HG03575 (cell line): ENCODE data around the gene LMO7.
"Not testable (repeated sequence)": the region's sequence is repeated elsewhere in the genome, so short reads cannot be mapped to it uniquely, and the experiment has no call there.

Experiments
- ATAC-seq: cut with Tn5 transposase; IDR thresholded peaks from one replicate; pipeline ENCODE4 v1.9.1; 2021; ENCODE audit not compliant: unreplicated experiment, insufficient number of reproducible peaks, low FRiP score; ENCODE audit errors: extremely low read depth

LMO7 gene

DNA sequence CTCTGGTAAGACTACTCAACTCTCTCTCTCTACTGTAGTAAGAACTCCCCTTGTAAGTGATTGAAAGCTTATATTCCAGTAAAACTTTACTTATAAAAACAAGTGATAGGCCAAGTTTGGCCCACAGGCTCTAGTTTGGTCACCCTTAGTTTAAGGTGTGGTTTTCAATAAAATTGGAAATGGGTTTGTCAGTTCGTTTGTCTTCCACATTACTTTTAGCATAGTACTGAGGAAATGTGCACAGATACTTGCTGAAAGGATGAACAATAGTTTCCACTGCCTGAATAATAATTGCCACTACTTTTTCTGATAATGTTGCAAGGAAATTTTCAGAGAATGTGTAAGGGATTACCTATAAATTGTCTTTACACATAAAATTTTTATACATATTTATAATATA lies 54.5 kb downstream of the LMO7 start:
- no peak for ATAC-seq

DNA sequence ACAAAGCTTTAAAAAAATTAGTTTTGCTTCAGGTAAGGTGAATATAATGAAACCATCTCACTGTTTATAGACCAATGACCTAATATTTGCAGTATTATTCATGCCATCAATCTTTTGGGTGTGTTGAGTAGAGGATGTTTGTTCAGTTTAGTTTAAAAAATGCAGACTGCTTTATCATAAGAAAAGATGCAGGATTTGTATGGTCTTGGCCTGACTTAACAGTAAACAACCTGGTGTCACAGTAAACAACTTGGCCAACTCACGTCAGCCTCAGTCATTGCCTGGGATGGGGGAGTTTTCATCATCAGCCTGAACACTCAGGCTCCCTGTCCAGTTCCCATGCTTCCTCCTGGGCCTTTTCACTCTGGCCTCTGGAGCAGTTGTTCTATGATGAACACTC lies 55.1 kb downstream of the LMO7 start:
- no peak for ATAC-seq

DNA sequence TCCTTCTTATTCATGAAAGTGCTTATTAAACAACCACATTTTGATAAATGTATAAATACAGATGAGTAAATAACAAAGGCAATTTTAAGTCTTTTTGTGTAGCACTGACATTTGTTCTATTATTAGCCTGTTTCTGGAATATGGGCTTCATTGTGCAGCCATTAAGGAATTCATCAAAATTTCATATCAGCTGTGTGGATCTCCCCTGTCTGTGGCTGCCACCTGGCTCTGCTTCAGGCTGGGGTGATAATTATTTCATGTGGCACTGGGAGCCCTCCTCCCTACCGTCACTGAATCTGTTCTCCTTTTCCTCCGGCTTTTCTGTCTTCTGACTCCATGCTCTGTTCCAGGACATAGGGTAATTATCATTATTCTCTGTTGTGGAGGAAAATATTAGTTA lies 57.1 kb downstream of the LMO7 start:
- ATAC-seq, result no peak

DNA sequence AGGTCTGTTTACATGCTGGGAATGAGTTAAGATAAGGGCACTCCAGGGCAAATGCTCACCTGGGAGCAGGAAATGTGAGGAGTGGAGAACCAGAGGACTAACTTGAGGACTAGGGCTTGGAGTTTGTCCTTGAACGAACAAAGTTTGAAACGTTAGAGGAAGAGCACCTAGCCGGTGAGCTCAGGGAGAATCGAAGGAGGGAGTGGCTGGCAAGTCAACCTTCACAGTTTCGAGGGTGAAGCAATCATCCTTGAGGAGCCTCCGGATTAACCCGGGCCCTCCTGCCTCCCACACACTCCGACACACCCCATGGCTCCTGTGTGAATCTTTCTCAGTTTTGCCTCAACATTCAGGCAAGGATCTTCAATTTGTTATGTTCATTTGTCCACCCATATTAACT lies 58.6 kb downstream of the LMO7 start:
- ATAC-seq, result no peak

DNA sequence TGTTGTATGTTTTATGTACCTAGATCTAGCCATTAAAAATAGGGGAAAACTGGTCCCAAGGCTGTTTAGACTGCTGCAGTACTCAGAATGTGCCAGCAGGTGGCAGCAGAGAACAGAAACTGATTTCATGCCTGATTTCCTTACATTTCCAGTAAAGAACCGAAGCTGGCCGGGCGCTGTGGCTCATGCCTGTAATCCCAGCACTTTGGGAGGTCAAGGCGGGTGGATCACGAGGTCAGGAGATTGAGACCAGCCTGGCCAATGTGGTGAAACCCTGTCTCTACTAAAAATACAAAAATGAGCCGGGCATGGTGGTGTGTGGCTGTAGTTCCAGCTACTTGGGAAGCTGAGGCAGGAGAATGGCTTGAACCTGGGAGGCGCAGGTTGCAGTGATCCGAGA lies 59.8 kb downstream of the LMO7 start:
- ATAC-seq, result not testable (repeated sequence)

DNA sequence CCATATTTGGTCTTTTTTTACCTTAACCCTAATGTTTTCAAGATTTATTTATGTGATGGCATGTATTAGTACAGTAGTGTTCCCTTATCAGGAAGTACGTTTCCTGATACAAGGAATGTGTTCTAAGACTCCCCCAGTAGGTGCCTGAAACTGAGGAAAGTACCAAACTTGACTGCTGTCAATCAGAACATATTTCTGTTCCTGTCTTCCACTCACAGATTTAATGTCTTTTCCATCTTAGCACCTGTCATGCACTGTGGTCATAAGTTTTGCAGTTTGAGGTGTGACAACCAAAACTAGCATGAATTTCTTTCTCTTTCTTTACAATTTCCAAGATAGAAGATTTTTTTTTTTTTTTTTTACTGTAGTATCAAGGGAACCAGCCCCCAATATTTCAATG lies 62.9 kb downstream of the LMO7 start:
- no peak for ATAC-seq

DNA sequence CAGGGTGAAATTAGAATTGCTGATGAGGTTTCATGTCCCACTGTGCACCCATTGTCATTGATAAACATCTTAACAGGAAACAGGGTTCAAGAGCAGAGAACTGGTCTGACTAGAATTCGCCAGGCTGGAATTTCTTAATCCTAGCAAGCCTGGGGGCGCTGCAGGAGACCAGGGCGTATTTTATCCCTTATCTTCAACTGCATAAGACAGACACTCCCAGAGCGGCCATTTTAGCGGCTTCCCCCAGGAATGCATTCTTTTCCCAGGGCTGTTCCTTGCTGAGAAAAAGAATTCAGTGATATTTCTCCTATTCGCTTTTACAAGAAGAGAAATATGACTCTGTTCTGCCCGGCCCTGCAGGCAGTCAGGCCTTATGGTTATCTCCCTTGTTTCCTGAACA lies 63.6 kb downstream of the LMO7 start:
- not testable (repeated sequence) for ATAC-seq

DNA sequence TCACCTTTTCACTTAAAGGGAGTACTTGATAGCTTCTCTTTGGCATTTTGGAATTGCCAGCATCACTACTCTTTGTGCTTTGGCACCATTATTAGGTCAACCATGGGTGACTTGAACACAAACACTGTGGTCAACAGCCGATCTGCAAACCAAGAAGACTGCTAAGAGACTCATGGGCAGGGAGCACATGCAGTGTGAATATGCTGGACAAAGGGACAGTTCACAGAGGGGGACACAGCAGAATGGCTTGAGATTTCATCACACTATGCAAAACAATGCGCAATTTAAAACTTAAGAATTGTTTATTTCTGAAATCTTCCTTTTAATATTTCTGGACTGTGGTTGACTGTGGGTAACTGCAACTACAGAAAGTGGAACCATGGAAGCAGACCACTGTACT lies 64.4 kb downstream of the LMO7 start:
- no peak for ATAC-seq

DNA sequence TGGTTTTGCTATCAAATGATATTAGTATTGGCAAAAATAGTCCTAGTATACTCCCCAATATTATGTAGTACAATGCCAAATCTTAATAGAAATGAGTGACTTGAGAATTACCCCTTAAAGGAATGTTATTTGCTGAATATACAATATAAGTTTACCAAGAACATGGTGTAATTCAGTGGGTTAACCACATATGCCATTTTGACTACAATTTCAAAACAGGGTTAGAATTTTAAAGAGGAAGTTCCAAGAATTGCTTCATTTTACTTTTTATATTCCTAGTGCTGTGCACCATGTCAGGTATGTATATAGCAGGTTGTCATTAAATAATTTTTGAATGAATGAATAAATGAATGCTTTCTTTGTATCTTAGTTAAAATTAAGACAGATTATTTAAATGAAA lies 66.3 kb downstream of the LMO7 start:
- ATAC-seq, result no peak

DNA sequence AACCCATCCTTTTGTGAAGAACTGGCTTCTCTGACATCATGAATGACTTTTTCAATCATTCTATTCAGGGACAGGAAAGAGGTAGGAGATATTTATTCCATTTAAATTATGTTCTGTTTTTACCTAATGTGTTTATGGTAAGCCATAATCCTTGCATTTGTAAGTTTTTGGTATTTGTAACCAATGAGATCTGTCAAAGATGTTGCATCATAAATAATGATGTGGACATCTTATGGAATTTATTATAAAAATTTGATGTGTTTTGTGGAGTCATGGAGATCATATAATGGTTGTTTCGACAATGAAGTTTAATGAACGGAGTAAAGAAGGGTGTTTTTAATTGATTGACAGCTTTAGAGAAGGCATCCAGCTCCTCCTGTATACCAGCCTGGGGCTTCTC lies 67.6 kb downstream of the LMO7 start:
- ATAC-seq, result no peak

DNA sequence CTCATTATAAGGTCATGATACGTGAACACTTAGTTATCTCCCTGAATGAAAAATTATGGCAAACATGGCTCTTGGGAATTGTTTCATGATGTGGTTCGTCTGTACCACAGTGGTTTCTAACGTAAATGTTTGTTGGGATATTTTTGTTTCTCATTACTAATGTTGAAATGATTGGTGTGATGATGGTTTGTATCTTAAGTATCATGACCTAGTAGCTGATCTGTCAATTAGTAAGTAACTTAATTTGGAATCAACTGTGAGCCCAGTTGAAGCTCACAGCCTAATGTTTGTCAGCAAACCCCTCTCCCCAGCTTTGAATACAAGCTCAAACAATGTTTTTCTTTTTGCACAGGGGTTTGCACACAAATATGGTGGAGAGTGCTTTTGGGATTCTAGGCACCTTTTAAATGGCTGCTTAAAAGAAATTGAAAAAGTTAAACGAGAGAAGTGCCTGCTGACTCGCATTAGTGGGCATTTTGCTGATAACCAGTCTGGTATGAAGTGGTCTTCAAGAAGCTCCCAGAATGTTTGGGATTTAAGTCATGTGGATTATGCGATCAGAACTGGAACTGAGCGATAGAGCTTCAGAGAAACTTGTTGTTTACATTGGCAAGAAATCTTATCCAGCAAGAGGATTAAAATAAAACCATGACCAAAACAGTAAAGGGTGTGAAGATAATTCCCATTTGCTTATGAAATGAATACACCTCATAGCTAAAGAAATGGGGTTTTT lies 68.2 kb downstream of the LMO7 start:
- no peak for ATAC-seq

DNA sequence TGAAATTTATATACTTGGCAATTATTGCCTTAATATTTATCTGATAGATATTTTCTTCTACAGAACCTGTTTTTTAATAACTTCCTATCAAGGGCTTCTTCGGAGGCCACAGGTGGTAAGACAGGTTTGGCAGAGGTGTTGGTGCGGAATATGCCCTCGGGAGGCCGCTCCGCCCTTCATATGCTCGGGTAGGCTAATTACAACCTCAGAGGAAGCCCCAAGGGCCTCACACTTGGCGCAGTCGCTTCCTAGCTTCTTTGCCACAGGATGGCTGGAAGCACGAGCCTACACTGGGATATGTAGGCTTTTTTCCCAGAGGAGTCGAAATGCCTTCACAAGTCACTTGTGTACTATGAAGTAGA lies 68.8 kb downstream of the LMO7 start:
- ATAC-seq, result no peak

DNA sequence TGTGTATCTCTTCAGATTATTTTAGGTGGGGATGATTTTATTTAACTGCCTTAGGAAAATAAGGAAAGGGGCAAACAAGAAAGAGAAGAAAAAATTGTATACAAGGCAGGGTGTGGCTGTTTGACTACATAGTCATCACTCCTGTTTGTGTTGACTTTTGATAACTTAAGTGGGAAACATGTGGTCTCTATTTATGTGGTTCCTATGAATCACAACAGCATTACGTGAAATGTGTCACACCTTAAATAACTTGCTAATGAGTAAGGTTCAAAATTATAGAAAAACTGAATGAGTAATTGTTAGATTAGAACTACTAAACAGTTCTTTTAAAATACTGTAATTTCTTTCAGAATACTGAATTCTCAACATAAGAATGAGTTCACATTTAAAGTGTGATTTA lies 69.3 kb downstream of the LMO7 start:
- no peak for ATAC-seq

DNA sequence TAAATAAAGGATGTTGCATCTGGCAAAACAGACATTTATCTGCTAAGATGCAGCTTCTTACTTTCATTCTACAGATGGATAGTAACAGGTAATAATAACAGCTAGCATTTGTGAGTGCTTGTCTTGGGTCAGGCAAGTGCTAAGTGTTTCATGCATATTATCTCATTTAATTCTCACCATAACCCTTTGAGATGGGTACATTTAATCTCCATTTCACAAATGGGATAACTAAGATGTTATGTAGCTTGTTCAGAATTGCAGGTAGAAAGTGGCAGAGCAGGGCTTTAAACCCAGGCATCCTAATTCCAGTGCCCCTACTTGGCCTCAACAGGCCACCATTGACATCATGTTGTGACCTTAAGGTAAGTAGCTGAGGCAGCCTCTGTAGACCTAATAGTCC lies 69.8 kb downstream of the LMO7 start:
- no peak for ATAC-seq

DNA sequence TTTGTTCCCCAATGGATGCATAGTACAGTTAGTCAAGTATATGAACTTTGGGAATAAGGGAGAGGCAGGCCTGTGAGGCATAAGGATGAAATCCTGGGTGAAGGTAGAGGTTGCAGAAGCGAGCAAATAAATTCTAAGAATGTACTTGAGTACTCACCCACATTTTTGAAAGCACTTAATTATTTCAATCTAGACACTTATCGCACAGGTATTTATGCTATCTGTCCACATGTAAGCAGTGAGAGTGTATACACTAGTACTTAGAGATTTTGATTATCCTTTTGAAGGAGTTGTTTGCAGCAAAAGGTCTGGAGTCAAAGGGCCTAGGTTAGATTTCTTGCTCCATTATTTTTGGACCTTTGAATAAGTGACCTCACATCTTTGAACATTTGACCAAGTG lies 77.7 kb downstream of the LMO7 start:
- no peak for ATAC-seq

DNA sequence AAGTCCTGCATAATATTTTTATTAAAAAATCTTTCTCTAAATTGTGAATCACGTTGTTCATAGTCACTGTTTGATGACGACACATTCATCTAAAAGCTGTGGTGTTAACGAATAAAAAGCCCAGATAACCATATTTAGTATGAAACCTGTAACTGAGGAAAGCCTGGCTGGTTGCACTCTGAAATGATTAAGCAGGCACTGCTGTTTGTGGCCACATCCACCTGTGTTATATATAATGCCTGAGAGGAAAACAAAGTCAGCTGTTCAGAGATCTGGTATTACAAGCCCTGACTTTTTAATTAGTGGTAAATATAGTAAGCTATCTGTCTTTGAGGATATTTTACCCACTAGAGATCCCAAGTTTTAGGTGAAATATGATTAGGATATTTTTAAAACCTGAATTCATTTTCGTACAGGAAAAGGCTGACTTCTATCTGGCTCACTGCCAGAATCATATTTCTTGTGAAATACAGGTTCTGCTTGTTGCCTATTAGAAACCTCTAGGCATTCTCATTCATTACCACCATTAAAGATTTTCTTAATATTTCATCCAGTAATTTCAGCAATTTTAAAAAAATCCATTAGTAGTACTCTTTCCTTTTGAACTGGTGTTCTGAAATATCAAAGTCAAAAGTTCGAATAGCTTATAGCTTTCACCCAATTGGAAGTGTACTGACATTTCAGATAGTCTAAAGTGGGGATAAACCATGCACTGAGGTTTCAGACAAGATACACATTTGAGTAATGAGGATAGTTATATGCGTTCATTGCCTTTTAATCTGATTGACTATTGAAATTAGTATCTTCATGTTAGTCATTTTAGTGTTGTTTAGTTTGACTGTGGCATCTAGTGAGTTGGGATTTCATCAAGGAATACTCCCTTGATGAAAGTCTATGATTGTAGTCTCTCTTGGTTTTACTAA lies 79.7 kb downstream of the LMO7 start:
- peak; percentile 91 for ATAC-seq

DNA sequence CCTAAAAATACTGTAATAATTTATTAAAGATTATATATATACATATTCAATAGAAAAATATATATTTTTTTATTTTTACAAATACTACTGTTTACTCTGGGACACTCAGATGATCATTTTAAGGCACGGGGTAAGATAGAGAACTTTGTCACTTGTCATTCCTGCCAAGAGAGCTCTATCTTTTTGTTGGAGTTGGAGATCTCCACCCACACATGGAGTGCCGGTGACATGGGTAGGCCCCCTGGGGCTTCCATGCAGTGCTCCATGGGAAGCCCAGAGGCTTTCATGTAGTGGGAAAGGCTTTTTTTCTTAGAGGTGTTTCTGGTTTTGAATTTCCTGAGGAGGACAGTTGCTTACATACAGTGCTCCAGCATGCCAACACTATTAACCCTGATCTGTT lies 81.4 kb downstream of the LMO7 start:
- no peak for ATAC-seq

DNA sequence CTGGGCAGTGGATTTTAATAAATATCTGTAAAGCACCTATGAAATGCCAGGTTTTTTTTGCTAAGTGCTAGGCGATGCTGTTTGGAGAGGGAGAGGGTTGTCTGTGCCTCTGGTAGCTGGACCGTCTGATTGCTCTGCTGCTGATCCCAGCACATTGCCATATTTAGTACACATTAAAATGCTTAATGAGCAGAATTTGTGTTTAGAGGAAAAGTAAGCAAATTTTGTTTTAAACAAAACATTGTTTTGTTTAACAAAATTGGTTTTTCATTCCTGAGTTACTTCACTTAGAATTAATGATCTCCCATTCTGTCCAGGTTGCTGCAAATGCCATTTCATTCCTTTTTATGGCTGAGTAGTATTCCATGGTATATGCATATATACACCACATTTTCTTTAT lies 85.2 kb downstream of the LMO7 start:
- no peak for ATAC-seq

DNA sequence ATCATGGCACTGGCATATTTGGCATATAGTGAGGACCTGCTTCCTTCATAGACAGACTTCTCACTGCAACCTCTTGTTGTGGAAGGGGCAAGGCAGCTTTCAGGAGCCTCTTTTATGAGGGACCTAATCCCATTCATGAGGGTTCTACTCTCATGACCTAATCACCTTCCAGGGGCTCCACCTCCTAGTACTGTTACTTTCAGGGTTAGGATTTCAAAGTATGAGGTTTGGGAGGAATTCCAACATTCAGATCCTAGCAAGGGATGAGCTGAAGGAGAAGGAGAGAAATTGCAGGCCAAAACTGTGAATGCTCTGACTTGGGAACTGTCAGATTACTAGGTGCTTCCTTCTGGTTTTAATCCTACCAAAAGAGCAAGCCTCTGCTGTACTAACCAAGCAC lies 87.8 kb downstream of the LMO7 start:
- no peak for ATAC-seq

DNA sequence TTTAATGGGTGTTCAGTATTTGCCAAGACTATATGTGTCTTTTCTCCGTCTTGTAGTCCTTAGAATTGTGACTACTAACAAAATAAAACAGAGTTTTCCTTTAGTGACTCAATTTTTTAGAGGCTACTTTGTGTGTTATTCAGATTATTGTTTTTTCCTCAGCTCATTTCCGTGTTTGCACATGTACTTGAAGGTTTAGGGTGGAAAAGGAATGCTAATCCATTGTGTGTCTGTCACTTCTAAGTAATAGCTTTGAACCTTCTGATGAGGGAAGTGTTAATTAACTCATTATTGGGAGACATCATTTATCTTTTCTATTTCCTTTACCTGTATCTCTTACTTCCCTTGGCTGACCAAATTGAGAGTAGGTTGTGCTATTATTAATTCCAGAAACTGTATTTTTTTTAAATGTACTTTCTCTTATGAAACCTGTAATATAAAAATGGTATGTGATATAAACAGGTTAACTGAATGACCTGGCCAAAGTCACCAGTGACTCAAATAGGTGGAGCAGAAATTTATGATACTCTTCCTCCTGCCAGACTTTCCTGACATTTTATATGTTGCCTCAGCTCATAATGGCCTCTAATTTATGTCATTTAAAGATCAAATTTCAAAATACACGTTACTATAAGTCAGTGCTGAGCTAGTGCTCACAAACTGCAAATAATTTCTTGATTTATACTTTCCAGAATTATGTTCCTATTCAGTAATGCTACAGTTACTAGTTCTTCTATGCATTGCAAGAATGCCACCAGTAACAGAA lies 88.8 kb downstream of the LMO7 start:
- ATAC-seq, result no peak
